H1 (cell line): Measurements from ENCODE around the gene RNF5. TPM values are rescaled to one million over a fixed set of nuclear protein-coding genes. Genes with fewer than 3 reads are reported as not detected.

Source experiments
- JUND ChIP-seq: IDR thresholded peaks from 2 replicates; pipeline ENCODE4 v1.6.1; 2011; ENCODE audit warnings: mild to moderate bottlenecking, improper control_type of control experiment, low read length
- MAFK ChIP-seq: IDR thresholded peaks from 2 replicates; pipeline ENCODE4 v1.6.1; 2012; ENCODE audit warnings: low read depth, mild to moderate bottlenecking, improper control_type of control experiment, low read length
- polyA plus RNA-seq, 7 experiments: library from polyadenylated mRNA; depleted of rRNA in 3 of 7; stranded (reverse) in 5 of 7; unstranded in 2 of 7; fragments of >200 nt in 5 of 7; fragments of 200-250 nt in 2 of 7; gene quantifications; 1 replicate in 5 of 7; 2 replicates in 1 of 7; 4 replicates in 1 of 7; pipeline versions ENCODE4 v1.2.1 to v1.2.3, GENCODE V29; 2011 to 2013; ENCODE audit warnings: missing spikeins in 2 of 7, mixed read lengths in 2 of 7
- total RNA-seq: library from RNA; stranded (reverse); fragmentation: NEBNext Ultra II Directional; extraction: Animal tissue kit (Norgen Biotek cat#: 25700); gene quantifications from 2 replicates; pipeline ENCODE4 v1.2.1, GENCODE V29; 2021
- TF ChIP-seq, protein P1 (sequence below): IDR thresholded peaks from 2 replicates; pipeline ENCODE4 v1.6.1; 2011; ENCODE audit warnings: low read depth, mild to moderate bottlenecking, low read length; ENCODE audit not compliant: insufficient read depth
- TF ChIP-seq, protein P2 (sequence below): fragments of 300-600 bp; sonication (generic); IDR thresholded peaks from 2 replicates; pipeline ENCODE4 v1.7.1; 2012; ENCODE audit warnings: low read length, moderate library complexity, mild to moderate bottlenecking, inconsistent platforms; ENCODE audit not compliant: insufficient replicate concordance

RNF5 gene
- total and polyA plus RNA-seq, 2 of the 8 experiments (the other 6 are each of a cell fraction or from before 2014, with no cell fraction given): 90.0 to 158 TPM

DNA sequence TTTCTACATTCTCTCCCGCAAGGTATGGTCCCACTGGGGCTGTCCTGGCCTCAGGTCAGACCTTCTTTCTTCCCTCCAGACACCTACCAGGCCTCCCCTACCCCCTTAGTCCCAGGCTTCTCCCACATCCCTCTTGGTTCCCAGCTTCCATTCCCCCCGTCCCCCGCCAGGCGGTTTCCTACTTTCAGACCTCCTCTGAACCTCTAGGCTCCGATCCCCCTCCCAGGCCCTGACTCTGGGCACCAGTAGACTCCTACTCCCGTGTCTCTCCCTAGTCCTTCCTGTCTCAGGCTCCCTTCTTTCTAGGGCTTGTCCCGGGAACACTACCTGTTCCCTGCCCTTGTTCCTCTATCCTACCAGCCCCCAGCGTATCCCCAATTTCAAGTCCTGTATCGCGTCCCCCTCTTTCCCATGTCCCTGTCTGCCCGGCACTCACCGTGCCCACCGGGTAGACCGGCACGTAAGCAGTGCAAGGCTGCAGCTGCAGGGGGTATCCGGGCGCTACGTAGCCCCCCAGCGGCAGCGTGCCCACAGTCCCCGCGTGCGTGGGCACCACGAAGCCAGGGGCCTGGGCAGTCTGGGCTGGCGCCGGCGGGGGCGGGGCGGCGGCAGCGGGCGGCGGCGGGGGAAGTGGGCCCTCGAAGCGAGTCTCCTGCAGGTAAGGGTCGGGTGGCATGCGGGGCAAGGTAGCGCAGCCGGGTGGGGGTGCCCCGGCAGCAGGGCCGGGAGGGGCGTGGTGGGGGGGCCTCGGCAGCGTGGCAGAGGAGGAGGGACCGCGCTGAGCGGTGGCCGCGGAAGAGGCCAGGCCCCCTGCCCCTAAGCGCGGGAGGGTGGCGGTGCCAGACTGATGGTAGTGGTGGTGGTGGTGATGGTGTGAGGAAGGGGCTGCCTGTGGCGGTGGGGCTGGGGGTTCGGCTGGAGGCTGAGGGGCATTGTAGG lies 28.0 kb upstream of the RNF5 start (continued):
- TF ChIP-seq, protein P1, sequence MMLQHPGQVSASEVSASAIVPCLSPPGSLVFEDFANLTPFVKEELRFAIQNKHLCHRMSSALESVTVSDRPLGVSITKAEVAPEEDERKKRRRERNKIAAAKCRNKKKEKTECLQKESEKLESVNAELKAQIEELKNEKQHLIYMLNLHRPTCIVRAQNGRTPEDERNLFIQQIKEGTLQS: no peak
- TF ChIP-seq, protein P2, sequence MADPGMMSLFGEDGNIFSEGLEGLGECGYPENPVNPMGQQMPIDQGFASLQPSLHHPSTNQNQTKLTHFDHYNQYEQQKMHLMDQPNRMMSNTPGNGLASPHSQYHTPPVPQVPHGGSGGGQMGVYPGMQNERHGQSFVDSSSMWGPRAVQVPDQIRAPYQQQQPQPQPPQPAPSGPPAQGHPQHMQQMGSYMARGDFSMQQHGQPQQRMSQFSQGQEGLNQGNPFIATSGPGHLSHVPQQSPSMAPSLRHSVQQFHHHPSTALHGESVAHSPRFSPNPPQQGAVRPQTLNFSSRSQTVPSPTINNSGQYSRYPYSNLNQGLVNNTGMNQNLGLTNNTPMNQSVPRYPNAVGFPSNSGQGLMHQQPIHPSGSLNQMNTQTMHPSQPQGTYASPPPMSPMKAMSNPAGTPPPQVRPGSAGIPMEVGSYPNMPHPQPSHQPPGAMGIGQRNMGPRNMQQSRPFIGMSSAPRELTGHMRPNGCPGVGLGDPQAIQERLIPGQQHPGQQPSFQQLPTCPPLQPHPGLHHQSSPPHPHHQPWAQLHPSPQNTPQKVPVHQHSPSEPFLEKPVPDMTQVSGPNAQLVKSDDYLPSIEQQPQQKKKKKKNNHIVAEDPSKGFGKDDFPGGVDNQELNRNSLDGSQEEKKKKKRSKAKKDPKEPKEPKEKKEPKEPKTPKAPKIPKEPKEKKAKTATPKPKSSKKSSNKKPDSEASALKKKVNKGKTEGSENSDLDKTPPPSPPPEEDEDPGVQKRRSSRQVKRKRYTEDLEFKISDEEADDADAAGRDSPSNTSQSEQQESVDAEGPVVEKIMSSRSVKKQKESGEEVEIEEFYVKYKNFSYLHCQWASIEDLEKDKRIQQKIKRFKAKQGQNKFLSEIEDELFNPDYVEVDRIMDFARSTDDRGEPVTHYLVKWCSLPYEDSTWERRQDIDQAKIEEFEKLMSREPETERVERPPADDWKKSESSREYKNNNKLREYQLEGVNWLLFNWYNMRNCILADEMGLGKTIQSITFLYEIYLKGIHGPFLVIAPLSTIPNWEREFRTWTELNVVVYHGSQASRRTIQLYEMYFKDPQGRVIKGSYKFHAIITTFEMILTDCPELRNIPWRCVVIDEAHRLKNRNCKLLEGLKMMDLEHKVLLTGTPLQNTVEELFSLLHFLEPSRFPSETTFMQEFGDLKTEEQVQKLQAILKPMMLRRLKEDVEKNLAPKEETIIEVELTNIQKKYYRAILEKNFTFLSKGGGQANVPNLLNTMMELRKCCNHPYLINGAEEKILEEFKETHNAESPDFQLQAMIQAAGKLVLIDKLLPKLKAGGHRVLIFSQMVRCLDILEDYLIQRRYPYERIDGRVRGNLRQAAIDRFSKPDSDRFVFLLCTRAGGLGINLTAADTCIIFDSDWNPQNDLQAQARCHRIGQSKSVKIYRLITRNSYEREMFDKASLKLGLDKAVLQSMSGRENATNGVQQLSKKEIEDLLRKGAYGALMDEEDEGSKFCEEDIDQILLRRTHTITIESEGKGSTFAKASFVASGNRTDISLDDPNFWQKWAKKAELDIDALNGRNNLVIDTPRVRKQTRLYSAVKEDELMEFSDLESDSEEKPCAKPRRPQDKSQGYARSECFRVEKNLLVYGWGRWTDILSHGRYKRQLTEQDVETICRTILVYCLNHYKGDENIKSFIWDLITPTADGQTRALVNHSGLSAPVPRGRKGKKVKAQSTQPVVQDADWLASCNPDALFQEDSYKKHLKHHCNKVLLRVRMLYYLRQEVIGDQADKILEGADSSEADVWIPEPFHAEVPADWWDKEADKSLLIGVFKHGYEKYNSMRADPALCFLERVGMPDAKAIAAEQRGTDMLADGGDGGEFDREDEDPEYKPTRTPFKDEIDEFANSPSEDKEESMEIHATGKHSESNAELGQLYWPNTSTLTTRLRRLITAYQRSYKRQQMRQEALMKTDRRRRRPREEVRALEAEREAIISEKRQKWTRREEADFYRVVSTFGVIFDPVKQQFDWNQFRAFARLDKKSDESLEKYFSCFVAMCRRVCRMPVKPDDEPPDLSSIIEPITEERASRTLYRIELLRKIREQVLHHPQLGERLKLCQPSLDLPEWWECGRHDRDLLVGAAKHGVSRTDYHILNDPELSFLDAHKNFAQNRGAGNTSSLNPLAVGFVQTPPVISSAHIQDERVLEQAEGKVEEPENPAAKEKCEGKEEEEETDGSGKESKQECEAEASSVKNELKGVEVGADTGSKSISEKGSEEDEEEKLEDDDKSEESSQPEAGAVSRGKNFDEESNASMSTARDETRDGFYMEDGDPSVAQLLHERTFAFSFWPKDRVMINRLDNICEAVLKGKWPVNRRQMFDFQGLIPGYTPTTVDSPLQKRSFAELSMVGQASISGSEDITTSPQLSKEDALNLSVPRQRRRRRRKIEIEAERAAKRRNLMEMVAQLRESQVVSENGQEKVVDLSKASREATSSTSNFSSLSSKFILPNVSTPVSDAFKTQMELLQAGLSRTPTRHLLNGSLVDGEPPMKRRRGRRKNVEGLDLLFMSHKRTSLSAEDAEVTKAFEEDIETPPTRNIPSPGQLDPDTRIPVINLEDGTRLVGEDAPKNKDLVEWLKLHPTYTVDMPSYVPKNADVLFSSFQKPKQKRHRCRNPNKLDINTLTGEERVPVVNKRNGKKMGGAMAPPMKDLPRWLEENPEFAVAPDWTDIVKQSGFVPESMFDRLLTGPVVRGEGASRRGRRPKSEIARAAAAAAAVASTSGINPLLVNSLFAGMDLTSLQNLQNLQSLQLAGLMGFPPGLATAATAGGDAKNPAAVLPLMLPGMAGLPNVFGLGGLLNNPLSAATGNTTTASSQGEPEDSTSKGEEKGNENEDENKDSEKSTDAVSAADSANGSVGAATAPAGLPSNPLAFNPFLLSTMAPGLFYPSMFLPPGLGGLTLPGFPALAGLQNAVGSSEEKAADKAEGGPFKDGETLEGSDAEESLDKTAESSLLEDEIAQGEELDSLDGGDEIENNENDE: no peak
- TF ChIP-seq MAFK: no peak
- no peak for TF ChIP-seq JUND
